Measurements from ENCODE around the gene CPT2.

DNA sequence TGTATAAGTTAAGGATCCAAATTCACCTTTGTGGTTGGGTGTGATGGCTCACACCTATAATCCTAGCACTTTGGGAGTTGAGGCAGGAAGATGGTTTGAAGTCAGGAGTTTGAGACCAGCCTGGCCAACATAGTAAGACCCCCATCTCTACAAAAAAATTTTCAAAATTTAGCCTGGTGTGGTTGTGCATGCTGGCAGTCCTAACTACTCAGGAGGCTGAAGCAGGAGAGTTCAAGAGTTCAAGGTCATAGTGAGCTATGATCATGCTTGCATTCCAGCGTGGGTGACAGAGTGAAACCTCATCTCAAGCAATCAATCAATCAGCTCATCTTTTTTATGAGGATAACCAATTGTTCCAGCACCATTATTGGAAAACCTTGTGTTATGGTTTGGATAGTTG lies 37.7 kb upstream of the CPT2 start:
- TF ChIP-seq POLR2A (IDR thresholded peaks at IDR 0.05) (no peak), POLR2AphosphoS5 (IDR thresholded peaks at IDR 0.05) (no peak)

Data from transverse colon (tissue), 3 donors.